Stimulated activated CD4-positive, alpha-beta T cell treated with anti-CD3 and anti-CD28 coated beads, Interleukin-4, amount 100 ng/mL, for 4 hours (primary cell): ENCODE measurements around the gene NPC1L1.

Experiments used
- DNase-seq, 2 experiments: peaks; one replicate each; pipeline ENCODE4 v3.0.0-alpha.2; 2020

NPC1L1 gene, protein sequence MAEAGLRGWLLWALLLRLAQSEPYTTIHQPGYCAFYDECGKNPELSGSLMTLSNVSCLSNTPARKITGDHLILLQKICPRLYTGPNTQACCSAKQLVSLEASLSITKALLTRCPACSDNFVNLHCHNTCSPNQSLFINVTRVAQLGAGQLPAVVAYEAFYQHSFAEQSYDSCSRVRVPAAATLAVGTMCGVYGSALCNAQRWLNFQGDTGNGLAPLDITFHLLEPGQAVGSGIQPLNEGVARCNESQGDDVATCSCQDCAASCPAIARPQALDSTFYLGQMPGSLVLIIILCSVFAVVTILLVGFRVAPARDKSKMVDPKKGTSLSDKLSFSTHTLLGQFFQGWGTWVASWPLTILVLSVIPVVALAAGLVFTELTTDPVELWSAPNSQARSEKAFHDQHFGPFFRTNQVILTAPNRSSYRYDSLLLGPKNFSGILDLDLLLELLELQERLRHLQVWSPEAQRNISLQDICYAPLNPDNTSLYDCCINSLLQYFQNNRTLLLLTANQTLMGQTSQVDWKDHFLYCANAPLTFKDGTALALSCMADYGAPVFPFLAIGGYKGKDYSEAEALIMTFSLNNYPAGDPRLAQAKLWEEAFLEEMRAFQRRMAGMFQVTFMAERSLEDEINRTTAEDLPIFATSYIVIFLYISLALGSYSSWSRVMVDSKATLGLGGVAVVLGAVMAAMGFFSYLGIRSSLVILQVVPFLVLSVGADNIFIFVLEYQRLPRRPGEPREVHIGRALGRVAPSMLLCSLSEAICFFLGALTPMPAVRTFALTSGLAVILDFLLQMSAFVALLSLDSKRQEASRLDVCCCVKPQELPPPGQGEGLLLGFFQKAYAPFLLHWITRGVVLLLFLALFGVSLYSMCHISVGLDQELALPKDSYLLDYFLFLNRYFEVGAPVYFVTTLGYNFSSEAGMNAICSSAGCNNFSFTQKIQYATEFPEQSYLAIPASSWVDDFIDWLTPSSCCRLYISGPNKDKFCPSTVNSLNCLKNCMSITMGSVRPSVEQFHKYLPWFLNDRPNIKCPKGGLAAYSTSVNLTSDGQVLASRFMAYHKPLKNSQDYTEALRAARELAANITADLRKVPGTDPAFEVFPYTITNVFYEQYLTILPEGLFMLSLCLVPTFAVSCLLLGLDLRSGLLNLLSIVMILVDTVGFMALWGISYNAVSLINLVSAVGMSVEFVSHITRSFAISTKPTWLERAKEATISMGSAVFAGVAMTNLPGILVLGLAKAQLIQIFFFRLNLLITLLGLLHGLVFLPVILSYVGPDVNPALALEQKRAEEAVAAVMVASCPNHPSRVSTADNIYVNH (N-terminal part only)

DNA sequence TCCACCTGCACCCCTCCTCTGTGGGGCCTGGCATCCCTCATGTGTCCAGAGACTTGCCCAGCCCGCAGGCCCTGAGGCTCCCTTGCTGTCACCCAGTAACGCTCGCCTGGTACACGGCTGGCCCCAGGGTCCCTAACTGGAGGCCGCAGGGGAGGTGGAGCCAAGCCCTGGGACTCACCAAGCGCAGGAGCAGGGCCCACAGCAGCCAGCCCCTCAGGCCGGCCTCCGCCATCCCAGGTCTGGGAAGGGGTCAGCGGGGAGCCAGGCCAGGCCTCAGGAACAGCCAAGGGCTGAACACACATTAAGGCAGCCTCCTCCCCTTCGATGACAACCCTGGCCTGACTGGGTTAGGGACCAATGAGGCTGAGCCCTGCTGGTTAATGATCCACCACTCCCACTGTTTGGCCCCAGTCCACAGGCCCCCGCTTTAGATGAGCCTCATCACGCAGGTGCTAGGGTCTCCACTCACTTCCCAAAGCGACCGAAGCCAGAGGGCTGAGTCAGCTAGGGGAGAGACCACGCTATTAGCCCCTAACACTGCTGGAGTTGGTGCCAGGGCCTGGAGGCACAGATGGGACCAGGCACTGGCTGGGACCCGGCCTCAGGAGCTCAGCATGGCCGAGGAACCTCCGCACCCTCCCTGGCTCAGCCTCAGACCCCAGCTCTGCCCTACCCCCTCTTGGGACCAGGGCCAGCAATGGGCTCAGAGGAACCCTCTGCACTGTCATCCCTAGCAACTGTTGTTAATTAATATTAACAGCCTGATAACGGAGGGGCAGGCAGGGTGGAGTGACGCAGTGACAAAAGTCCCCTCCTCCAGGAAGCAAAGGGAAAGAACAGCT lies at the start of gene NPC1L1:
Gene NPC1L1 (minus strand): TSS at position 303 of the 842 bp plus-strand sequence. CDS start 71 bp downstream, at position 232.
- no peak for DNase-seq

DNA sequence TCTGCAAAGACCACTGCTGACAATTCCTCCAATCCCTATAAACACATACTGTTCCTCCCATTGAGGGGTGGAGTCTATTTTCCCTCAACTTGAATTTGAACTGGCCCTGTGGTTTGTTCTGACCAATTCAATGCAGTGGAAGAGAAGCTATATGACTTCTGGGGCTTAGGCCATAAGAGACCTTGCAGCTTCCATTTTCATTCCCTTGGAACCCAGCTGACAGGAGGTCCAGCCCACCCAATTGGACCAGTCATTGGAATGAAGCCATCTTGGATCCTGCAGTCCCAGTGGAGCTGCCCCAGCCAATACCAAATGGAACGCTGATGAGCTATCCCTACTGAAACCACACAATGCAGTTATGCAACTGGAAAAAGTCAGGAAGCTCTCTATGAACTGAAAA lies 49.8 kb upstream of the NPC1L1 start:
- no peak for DNase-seq

- DNase-seq = peak in 1 of 2 experiments; percentile 43
Measured at GRCh38 chr7:44587843-44588711, 46.9 kb upstream of the NPC1L1 start.

- DNase-seq = no peak
Measured at GRCh38 chr7:44583146-44583865, 42.2 kb upstream of the NPC1L1 start.

DNA sequence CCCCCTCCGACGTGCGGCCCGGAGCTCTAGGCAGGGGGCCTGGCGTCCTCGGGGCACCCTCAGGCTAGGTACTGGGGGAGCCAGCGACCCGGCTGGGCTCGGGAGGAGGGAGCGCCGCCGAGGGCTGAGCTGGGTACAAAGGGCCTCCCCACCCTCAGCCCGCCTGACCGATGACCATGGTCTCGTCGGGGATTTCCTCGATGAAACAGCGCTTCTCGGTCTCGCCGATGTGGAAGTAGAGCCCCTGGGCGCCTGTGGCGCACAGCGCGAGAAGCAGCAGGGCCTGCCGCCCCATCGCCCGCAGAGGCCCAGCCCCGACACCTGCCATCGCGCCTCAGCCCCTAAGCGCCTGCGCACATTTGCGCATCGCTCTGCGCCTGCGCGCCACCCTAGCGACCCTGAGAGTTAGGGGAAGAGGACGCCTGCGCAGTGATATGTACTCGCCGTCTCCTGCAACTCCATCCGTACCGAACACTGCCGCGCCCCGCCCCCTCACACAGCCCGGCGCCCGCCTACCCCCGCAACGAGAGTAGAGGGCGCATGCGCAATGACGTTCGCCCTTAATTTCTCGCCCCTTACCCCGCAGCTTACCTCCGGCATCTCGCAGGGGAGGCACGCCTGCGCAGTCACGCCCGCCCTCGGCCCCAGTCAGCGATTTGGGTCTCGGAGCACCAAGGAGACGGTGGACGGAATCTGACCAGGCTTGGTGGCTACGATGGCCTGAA lies 40.9 kb upstream of the NPC1L1 start, which contains the start of gene TMED4:
Gene TMED4 (minus strand): TSS at position 353 of the 725 bp plus-strand sequence. CDS start 25 bp downstream, at position 328.
- DNase-seq = peak; percentile 100

DNA sequence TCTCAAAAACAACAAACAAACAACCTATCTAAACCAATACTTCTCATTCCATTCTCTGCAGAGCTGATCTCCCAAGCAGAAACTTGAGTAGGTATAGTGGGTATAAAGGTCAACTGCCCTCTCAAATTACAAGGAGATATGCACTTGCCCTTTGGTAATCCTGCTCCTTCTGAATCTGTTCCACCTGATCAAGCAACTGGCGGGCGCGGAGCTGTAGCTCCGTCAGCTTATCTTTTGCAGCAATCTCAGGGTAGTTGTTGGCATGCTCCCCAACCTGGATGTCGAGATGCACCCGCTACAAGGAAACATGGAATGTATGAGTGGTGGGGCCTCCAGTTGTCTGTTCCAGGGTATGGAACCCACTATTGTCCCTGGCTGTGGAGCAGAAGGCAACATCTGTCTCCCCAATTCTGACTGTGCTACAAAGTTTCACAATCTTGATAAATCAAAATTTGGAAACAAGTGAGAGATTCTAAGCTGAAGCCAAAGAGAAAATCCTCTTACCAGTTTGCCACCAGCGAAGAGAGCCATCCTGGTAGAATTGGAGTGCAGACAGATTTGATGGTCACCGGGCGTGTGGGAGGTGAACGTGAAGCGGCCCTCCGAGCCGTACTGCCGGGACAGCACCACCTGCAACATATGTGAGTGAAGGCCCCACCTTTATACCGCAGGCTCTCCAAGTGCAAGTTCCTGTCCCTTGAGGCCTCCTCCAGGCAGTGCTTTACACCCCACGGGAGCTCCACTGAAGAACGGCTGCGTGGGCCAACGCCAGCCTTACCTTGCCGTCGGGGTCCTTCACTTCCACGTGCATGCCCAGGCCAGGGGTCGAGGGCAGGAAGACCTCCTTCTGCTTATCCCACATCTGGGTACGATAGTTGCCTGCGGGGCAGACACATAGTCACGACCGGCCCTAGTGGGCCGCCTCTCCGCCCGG lies 40.1 kb upstream of the NPC1L1 start:
- peak; percentile 35 to 38 for DNase-seq

- no peak for DNase-seq
Measured at GRCh38 chr7:44576228-44576627, 35.1 kb upstream of the NPC1L1 start.

DNA sequence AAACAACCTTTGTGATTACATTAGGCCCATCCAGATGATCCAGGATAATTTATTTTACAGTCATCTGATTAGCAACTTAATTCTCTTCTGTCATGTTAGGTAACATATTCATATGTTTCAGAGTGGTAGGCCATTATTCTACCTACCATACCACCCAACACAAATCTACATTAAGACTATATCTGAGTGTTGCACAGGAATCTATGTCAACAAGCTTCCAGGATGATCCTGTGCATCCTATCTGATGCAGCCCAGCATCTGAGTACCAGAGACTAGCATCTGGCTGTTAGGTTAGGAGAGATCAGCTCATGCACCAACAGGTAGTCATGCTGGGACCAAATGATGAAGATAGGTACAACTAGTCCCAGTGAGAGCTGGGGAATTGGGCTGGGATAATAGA lies 33.9 kb upstream of the NPC1L1 start:
- no peak for DNase-seq

GRCh38 chr7:44574287-44574872 lies 33.2 kb upstream of the NPC1L1 start:
- DNase-seq = no peak

DNA sequence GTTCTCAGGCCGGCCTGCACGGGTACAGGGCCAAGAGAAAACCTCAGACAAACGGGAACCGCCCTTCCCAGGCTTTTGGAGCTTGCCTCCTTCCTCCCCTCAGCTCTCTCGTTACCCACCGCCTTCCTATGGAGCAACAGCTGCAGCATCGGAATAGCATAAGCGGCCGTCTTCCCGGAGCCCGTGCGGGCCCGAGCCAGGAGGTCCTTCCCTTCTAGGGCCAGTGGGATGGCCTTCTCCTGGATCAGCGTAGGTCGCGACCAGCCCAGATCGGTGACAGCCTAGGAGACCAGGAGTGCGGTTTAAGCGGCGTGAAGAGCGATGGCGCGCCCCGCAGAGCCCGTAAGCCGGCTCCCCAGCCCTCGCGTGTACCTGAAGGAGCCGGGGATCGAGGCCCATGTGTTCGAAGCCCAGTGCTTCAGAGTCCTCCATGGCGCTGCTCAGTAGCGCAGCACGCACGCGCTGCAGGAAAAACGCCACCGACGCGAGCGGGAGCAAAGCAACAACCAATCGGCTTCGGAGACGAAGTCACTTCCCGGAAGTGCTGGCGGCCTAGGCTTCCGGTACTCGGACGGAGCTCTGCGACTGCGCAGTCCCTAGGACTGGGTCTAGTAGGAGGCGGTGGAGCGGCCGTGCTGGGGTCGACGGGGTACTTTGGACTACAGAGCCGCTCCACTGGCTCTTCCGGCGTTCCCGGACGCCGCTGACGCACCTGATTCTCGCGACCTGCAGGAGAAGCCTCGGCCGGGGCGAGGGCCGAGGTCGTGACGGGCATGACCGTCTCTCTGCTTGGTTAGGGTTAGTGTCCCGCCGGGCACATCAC lies 32.5 kb upstream of the NPC1L1 start, which contains the start of gene DDX56:
Gene DDX56 (minus strand): TSS at position 445 of the 823 bp plus-strand sequence. CDS start 13 bp downstream, at position 432.
- peak; percentile 90 to 93 for DNase-seq

- no peak for DNase-seq
Measured at GRCh38 chr7:44572771-44573170, 31.6 kb upstream of the NPC1L1 start.

DNA sequence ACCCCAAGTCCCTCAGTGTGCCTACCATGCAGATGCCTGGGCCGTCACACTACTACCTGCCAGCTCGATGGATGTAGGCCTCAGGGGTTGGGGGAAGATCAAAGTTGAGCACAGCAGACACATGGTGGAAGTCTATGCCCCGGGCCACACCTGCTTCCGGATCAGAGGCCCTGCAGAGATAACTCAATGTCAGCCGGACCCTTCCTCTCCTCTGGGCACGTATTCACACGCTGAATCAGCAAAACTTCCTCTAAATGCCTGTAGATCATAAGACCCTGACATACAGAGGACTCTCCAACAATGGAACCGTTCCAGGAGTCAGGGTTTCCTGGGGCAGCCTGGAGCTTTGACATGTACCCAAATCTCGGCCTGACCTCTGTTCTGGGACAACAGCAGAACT lies 28.8 kb upstream of the NPC1L1 start:
- DNase-seq = no peak

DNA sequence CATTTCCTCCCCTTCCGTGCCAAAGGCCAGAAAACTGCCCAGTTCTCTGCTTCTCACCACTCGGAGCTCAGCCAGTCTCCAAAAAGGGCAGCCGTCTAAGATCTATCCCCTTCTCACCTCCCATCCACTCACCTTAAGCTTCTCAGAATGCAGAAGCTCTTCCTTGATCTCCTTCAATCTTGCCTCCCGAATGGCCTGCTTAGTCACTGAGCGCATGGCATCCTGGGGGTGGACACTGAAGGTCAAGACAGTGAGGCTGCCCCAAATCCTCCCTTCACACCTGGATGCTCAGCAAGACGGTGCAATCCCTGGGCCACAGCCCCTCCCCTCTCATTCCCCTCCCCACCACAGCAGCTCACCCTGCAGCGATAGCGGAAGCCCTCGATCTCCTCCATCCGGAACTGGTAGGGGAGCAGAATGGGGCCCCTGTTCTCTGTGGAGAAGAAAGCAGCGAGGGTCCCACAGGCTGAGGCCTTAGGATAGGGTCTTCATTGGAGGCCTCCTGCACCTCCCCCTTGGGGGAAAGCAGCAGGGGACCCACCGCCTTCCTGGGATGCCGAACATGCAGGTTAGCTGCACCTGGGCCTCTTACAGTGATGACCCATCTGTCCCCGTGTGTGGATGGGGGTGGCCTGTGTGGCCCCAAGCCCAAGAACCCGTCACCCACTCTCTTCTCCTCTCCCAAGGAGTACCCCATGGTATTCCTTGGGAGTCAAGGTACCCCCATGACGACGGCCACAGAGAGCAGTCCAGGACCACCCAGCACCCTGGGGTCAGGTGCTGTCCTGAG lies 27.8 kb upstream of the NPC1L1 start:
- no peak for DNase-seq

DNA sequence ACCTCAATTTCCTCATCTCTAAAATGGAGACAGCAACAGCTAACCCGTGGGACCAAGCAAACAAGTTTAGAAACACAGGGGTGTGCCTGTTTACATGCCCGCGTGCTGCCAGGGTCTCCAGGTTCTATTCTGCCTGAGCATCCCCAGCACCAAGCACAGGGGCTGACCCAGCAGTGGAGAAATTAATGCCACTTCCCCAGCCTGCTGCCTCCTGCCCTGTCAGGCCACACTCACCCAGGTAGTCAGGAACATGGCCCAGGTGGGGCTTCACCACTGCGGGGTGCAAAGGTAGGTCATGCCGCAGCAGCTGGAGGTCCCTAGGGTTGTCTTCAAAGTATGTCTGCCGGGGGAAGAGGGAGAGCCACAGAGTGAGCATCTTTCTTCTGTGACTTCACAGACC lies 26.8 kb upstream of the NPC1L1 start:
- DNase-seq = no peak

DNA sequence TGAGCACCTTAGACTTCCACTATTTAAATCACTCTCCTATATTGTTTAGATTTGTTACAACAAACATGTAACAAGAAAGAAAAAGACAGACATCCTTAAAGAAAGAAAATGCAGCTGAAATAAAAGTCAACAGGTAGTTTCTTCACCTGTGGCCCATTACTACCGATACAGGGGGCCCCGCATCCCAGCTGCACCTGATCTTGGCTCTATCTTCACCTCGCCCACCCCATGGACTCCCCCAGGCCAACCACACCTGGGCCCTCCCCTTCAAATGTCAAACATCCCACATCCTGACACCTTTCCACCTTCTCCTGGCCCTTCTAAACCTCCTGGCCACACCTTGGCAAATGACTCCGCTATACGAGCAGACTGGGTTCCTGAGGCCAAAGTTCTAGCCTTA lies 25.6 kb upstream of the NPC1L1 start:
- DNase-seq = no peak
